Measurements from ENCODE around the gene MSN. TPM values are rescaled to one million over a fixed set of nuclear protein-coding genes. Genes with fewer than 3 reads are reported as not detected.
"Not testable (repeated sequence)": the region's sequence is repeated elsewhere in the genome, so short reads cannot be mapped to it uniquely, and the experiment has no call there.

MSN gene
- total RNA-seq (2014; rRNA removed; shearing (Covaris generic)): 597 and 706 TPM in 2 replicates

- DNase-seq (ENCODE audit: low read depth): peak; percentile 78
These were observed at the start of gene MSN for GRCh38 chrX:65667503-65668376. Gene MSN (plus strand): TSS chrX:65667654. CDS start chrX:65667842, 188 bp downstream.

GRCh38 chrX:65620096-65620705 lies 47.3 kb upstream of the MSN start:
- not testable (repeated sequence) for DNase-seq (ENCODE audit: low read depth)

DNA sequence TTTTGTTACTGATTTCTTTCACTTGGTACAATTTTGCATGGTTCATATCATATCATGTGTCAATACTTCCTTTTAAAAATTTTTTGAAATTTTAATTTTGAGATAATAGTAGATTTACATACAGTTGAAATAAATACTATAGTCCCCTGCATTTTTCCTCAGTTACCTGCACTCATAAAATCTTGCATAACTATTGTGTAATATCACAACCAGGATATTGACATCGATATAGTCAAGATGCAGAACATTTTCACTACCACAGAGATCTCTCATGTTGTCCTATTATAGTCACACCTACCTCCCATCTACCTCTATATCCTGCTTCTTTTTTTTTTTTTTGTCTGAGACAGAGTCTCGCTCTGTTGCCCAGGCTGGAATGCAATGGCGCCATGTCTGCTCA lies 36.7 kb upstream of the MSN start:
- no peak for DNase-seq (ENCODE audit: low read depth)

- no peak for DNase-seq (ENCODE audit: low read depth)
These were observed 33.6 kb upstream of the MSN start for GRCh38 chrX:65633826-65634225.

- DNase-seq (ENCODE audit: low read depth): no peak
These were observed 32.7 kb upstream of the MSN start for GRCh38 chrX:65634732-65635131.

GRCh38 chrX:65635378-65635777 lies 32.1 kb upstream of the MSN start:
- no peak for DNase-seq (ENCODE audit: low read depth)

DNA sequence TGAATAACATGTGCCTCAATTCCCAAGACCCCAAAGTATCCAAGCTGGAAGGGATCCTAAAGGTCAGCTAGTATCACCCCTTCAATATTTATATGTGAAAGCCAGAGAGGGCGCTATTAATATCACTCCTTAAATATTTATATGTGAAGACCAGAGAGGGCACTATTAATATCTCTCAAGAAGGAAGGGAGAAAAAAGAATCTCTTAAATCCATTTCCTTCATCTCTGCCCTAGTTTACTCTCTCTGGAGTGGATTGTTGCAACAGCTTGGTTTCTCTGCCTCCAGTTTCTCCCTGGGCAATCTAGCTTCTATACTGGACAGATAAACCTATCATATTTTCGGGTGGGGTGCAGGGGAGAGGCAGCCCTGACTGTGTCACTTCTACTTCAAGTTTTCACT lies 31.6 kb upstream of the MSN start:
- DNase-seq (ENCODE audit: low read depth): no peak

- not testable (repeated sequence) for DNase-seq (ENCODE audit: low read depth)
These were observed 31.2 kb upstream of the MSN start for GRCh38 chrX:65636261-65636660.

DNA sequence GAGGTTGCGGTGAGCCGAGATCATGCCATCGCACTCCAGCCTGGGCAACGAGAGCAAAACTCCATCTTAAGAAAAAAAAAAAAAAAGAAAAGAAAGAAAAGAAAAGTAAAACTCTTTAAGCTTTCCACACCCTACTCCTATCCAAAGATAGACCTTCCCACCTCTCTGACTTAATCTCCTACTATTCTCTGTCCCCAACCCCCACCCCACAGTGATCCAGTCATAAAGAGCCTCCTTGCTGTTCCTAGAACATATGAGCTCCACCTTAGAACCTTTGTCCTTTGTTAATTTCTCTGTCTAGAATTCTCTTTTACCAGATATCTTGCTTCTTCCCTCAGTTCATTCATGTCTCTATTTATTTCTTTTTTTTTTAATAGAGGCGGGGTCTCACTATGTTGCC lies 30.1 kb upstream of the MSN start:
- DNase-seq (ENCODE audit: low read depth): no peak

DNA sequence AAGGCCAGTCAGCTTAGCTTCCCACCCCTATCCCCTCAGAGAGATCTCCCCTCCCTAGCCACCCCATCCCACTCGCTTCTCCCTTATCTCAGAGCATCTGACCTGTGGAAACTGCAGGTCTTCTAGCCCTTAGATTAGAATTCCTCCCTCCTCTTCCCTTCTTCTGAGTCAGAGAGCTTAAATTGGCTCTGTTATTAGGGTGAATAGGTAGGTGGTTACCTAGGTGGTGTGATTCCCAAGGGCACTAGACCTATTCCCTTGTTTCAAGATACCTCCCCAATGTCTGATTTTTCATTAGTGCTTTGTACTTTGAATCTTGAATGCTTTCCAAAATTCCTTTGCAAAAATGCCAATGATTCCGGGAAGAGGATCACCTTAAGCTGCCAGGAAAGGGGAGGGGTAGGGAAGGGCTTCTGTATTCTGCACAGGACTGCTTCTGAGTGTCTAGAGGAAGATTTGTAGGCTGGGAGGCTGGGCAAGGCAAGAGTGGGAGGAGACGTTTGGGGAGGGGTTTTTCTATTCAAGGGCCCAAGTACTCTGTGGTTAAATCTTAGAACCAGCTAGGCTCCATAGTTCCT lies 24.5 kb upstream of the MSN start:
- DNase-seq (ENCODE audit: low read depth): peak; percentile 83

DNA sequence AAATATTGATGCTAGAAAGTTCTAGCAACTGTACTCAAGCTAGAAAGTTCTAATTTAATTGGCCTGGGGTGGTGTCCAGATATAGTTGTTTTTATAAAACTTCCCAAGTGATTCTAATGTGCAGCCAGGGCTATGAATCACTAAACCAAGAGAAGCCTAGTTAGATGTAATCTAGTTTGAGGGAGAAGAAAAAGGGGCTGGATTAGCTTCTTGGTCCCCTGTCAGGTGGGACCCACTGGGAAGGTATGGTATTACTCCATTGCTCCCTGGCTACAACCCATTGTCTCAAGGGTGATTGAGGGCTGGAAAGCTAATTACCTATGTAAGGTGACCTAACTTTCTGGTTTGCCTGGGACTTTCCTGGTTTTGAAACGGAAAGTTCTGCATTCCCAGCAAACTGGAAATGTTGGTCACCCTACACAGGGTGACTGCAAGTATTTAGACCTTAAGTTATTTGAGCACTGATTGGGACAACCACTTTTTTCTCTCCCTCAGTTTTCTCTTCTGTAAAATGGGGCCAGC lies 23.9 kb upstream of the MSN start:
- DNase-seq (ENCODE audit: low read depth): peak; percentile 83

DNA sequence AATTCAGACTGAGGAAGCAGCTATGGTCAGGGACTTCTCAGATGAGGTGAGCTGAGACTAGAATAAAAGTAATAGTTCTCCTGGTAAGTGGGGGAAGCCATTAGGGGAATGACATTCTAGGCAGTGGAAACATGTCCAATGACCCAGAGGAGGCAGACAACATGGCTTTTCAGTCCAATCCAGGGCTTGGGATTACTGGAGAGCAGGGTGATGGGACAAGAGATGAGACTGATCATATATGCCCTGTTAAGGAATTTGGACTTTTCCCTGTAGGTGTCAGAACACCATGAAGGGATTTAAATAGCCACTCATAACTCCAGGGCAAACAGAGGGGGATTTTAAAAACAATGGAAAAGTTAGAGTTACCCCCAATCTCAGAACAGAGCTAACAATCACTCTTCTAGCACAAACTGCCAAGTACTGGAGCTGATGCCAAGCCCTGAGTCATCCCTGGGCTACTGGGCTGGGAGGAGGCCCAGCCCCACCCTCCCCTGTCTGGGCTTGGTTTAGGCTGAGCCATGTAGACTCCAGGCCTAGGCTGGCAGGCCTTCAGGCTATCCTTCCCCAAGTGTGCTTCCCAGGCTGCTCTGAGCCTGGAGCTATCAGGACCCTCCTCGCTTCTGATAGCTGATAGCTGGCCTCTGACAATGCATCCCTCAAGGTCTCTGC lies 22.7 kb upstream of the MSN start:
- peak; percentile 96 for DNase-seq (ENCODE audit: low read depth)

- peak; percentile 48 for DNase-seq (ENCODE audit: low read depth)
These were observed 19.7 kb upstream of the MSN start for GRCh38 chrX:65647801-65648200.

GRCh38 chrX:65652098-65652497 lies 15.4 kb upstream of the MSN start:
- DNase-seq (ENCODE audit: low read depth): peak; percentile 50

DNA sequence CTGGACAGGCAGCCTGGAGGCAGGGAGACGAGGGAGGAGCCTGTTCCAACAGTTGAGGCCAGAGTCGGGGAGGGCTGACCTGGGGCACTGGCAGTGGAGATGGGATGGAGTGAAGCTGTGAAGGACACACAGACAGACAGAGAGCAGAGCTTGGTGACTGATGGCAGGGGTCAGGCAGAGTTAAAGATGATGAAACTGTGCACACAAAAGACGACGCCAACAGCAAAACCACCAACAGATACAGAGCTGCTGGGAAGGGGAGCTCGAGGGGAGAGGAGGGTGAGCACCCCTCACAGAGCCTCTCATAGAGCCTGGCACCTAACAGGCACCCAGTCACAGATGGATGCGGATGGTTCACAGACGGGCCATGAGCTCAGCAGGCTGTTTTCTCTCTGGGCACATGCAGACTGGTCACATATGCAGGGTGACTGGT lies 10.4 kb upstream of the MSN start:
- DNase-seq (ENCODE audit: low read depth): not testable (repeated sequence)

- no peak for DNase-seq (ENCODE audit: low read depth)
These were observed 9.8 kb upstream of the MSN start for GRCh38 chrX:65657659-65658058.

DNA sequence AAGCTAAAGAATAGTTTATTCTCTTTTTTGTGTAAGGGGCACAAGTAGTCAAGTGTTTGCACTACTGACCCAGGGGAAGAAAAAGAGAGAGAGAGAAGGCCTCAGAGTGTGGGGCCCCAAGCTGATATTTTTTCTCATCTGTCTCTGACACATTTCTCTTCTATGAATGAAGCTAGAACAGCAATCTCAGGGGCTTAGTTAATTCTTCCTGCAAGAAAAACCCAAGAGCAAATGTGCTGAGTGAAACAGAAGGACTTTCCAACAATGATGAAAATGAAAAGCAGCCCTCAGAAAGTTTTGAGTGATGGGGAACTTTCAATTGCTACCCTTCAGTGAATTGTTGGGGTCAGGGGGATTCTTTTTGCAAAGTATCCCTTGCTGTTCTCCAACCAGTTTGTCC lies 9.2 kb upstream of the MSN start:
- DNase-seq (ENCODE audit: low read depth): no peak

- DNase-seq (ENCODE audit: low read depth): no peak
These were observed 324 bp upstream of the MSN start for GRCh38 chrX:65667157-65667502.

- peak; percentile 94 for DNase-seq (ENCODE audit: low read depth)
These were observed 1.2 kb downstream of the MSN start for GRCh38 chrX:65668377-65669310.

- no peak for DNase-seq (ENCODE audit: low read depth)
These were observed 3.8 kb downstream of the MSN start for GRCh38 chrX:65671286-65671685.

DNA sequence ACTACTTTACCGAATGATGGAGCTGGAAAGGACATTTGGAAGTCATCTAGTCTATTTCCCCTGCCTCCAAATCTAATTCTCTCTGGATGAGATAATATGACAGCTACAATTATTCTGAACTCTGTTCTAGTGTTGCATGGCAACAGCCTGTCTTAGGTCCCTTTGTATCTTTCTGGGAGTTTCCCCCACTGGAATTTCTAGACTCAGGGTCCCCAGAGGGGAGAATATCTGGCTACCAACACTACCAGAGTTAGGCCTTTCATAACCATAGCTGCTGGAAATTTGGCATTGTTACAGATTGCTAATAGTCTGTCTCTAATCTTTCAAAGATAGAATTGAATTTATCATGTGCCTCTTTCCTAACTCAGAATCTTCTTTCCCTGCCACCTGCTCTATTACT lies 4.5 kb downstream of the MSN start:
- DNase-seq (ENCODE audit: low read depth): no peak

All from M059J (cell line).